A549 (cell line): ENCODE measurements around the gene BSND. TPM values are rescaled to one million over a fixed set of nuclear protein-coding genes. Genes with fewer than 3 reads are reported as not detected.

Source experiments
- ATAC-seq, 2 experiments: fragments of 200-7000 bp in 1 of 2; fragments of >200 bp in 1 of 2; cut with Nextera tagmentation in 1 of 2; cut with Tn5 transposase in 1 of 2; 3 replicates each; pipeline versions ENCODE4 v1.8.0 to v1.9.1; 2018 to 2020; ENCODE audit warnings: mild to moderate bottlenecking in 1 of 2, moderate library complexity in 1 of 2
- CTCF ChIA-PET: fragments of 300-600 bp; sonication (Branson Sonifier 250); formaldehyde crosslinking; extraction: SDS; loops from one replicate; lab custom pipeline; 2021; ENCODE audit warnings: antibody characterized with exemption, inconsistent platforms; lab: Yijun Ruan, JAX
- POLR2A ChIA-PET: fragments of 350-600 bp; formaldehyde crosslinking; extraction: SDS; loops from one replicate; lab custom pipeline; 2021; ENCODE audit warnings: antibody characterized with exemption, inconsistent platforms; lab: Yijun Ruan, JAX
- DNase-seq, 2 experiments: peaks; one replicate each; pipeline versions ENCODE4 v3.0.0 to v3.0.0-alpha.2; 2011 to 2016; ENCODE audit warnings: low read depth in 1 of 2, low spot score in 1 of 2
- FAIRE-seq: peaks from 2 replicates; lab custom pipeline; 2011; peaks lifted over from hg19 to GRCh38; lab: Jason Lieb, UNC
- H3K27ac ChIP-seq, 2 experiments: fragments of >200 bp; sonication (Bioruptor Twin); formaldehyde crosslinking; 3 replicates each; pipeline ENCODE4 v1.5.1; 2016 to 2017
- H3K4me1 ChIP-seq: fragments of >200 bp; sonication (Bioruptor Twin); formaldehyde crosslinking; 3 replicates; pipeline ENCODE4 v1.6.1; 2016
- H3K4me2 ChIP-seq: fragments of >200 bp; sonication (Bioruptor Twin); formaldehyde crosslinking; 3 replicates; pipeline ENCODE4 v1.6.1; 2016
- H3K4me3 ChIP-seq: fragments of >200 bp; sonication (Bioruptor Twin); formaldehyde crosslinking; 3 replicates; pipeline ENCODE4 v1.5.1; 2016
- H3K9me3 ChIP-seq: fragments of >200 bp; sonication (Bioruptor Twin); formaldehyde crosslinking; 3 replicates; pipeline ENCODE4 v1.6.1; 2016
- BHLHE40 ChIP-seq: IDR thresholded peaks from 2 replicates; pipeline ENCODE4 v1.6.1; 2012; ENCODE audit warnings: low read depth, low read length, inconsistent platforms
- CHD2 ChIP-seq: fragments of 150-350 bp; IDR thresholded peaks from 2 replicates; pipeline ENCODE4 v1.6.1; 2014; ENCODE audit warnings: low read length; ENCODE audit not compliant: partially characterized antibody
- CTCF ChIP-seq: fragments of >200 bp; sonication (Bioruptor Twin); formaldehyde crosslinking; IDR thresholded peaks from 3 replicates; pipeline ENCODE4 v1.5.1; 2016
- EHMT2 ChIP-seq: fragments of 200-600 bp; sonication (generic); IDR thresholded peaks from 2 replicates; pipeline ENCODE4 v1.6.1; 2016; ENCODE audit warnings: antibody characterized with exemption, low read depth, mild to moderate bottlenecking, moderate library complexity
- ELK1 ChIP-seq: fragments of 150-350 bp; IDR thresholded peaks from 2 replicates; pipeline ENCODE4 v1.6.1; 2014; ENCODE audit warnings: low read depth, mild to moderate bottlenecking, low read length
- HMGXB4 ChIP-seq: fragments of 250-450 bp; sonication (Bioruptor Pico); IDR thresholded peaks from 2 replicates; pipeline ENCODE4 v1.5.0; 2021; ENCODE audit warnings: mild to moderate bottlenecking, moderate library complexity, borderline replicate concordance
- HOXA7 ChIP-seq: fragments of 250-450 bp; sonication (Bioruptor Pico); IDR thresholded peaks from 2 replicates; pipeline ENCODE4 v1.5.0; 2020; ENCODE audit warnings: mild to moderate bottlenecking, moderate library complexity
- HOXB13 ChIP-seq: fragments of 250-450 bp; sonication (Bioruptor Pico); IDR thresholded peaks from 2 replicates; pipeline ENCODE4 v1.5.0; 2020; ENCODE audit warnings: low read depth, mild to moderate bottlenecking, moderate library complexity
- HOXB5 ChIP-seq: fragments of 250-450 bp; sonication (Bioruptor Pico); IDR thresholded peaks from 2 replicates; pipeline ENCODE4 v1.5.0; 2020; ENCODE audit warnings: mild to moderate bottlenecking, moderate library complexity
- JUN ChIP-seq, 2 experiments: fragments of >200 bp; sonication (Bioruptor Twin); formaldehyde crosslinking; IDR thresholded peaks; 2 replicates in 1 of 2; 3 replicates in 1 of 2; pipeline ENCODE4 v1.6.1; 2016 to 2017
- JUNB ChIP-seq: fragments of >200 bp; sonication (Bioruptor Twin); formaldehyde crosslinking; IDR thresholded peaks from 2 replicates; pipeline ENCODE4 v1.6.1; 2016
- MAX ChIP-seq: IDR thresholded peaks from 2 replicates; pipeline ENCODE4 v1.6.1; 2012
- MYC ChIP-seq: IDR thresholded peaks from 2 replicates; pipeline ENCODE4 v1.6.1; 2012; ENCODE audit warnings: mild to moderate bottlenecking, inconsistent platforms, low read length, improper control_type of control experiment, borderline replicate concordance
- NPAS2 ChIP-seq: fragments of 250-450 bp; sonication (Bioruptor Pico); IDR thresholded peaks from 2 replicates; pipeline ENCODE4 v1.8.0; 2022; ENCODE audit warnings: mild to moderate bottlenecking, moderate library complexity, borderline replicate concordance
- NR3C1 ChIP-seq: fragments of >200 bp; sonication (Bioruptor Twin); formaldehyde crosslinking; IDR thresholded peaks from 3 replicates; pipeline ENCODE4 v1.6.1; 2017
- PHF8 ChIP-seq: fragments of 200-600 bp; sonication (generic); IDR thresholded peaks from 2 replicates; pipeline ENCODE4 v1.6.1; 2016; ENCODE audit warnings: low read depth, mild to moderate bottlenecking, antibody characterized with exemption, moderate library complexity, borderline replicate concordance
- POLR2A ChIP-seq: IDR thresholded peaks from 2 replicates; pipeline ENCODE4 v1.6.1; 2012; ENCODE audit warnings: mild to moderate bottlenecking, low read length
- RARB ChIP-seq: fragments of 250-450 bp; sonication (Bioruptor Pico); IDR thresholded peaks from 2 replicates; pipeline ENCODE4 v1.8.0; 2021; ENCODE audit warnings: mild to moderate bottlenecking, moderate library complexity
- ZC3H11A ChIP-seq: fragments of 450-650 bp; IDR thresholded peaks from 2 replicates; pipeline ENCODE4 v1.6.1; 2014; ENCODE audit warnings: antibody characterized with exemption, mild to moderate bottlenecking
- ZSCAN20 ChIP-seq: fragments of 250-450 bp; sonication (Bioruptor Pico); IDR thresholded peaks from 2 replicates; pipeline ENCODE4 v1.8.0; 2022; ENCODE audit warnings: mild to moderate bottlenecking, moderate library complexity
- WGBS: methylation state at CpG from one replicate; pipeline ENCODE4 v1.1.6; 2017; ENCODE audit errors: missing lambda C conversion rate; 5-methylcytosine and 5-hydroxymethylcytosine counted together
- polyA plus RNA-seq, 4 experiments: library from polyadenylated mRNA; depleted of rRNA in 3 of 4; stranded (reverse); fragments of >200 nt; fragmentation: RNase III in 1 of 4; extraction: RNeasy Plus Mini Kit Qiagen cat#74134 plus additional on column Dnase treatment in 1 of 4; gene quantifications; 2 replicates in 3 of 4; 3 replicates in 1 of 4; pipeline ENCODE4 v1.2.3, GENCODE V29; 2011 to 2017

BSND gene
- polyA plus RNA-seq, 2 of the 4 experiments (the other 2 are of a cell fraction): not detected

GRCh38 chr1:54996869-54997710 is 1.6 kb upstream of the BSND start:
- ChIA-PET POLR2A (interaction anchor here (1.0 to 1.4 kb wide), 2 partner anchors 46 to 52 kb away, joined by 3 to 7 read pairs; no protein-coding TSS in a partner anchor), CTCF (interaction anchor here (0.6 to 20.8 kb wide), 23 partner anchors 9 to 323 kb away, joined by 3 to 451 read pairs (median 7); no protein-coding TSS in a partner anchor)
- FAIRE-seq: no peak
- DNase-seq: no peak
- H3K9me3 ChIP-seq: no peaks in the 10 kb centered on the region
- peak in 1 of 2 experiments; percentile 30; a peak in 1 of 6 replicates for ATAC-seq
- 0 out of 3 replicates have a peak, but pooled peaks cover 4% of the 10 kb centered on the region for H3K4me1 ChIP-seq
- H3K27ac ChIP-seq: no peak overlapping the region
- H3K4me2 ChIP-seq: peak overlapping the region; percentile 57
- 43% methylated on average over 22 of the region's 46 CpGs for WGBS
- H3K4me3 ChIP-seq: no peak overlapping the region
- TF ChIP-seq ZSCAN20 (CRISPR knock-in tag) (no peak), NR3C1 (no peak), MYC (no peak), CHD2 (no peak), ZC3H11A (no peak), PHF8 (no peak), HMGXB4 (CRISPR knock-in tag) (no peak), JUNB (no peak), HOXA7 (CRISPR knock-in tag) (no peak), CTCF (no peak), JUN (IDR thresholded peaks at IDR 0.05) (no peak), BHLHE40 (no peak), MAX (no peak), POLR2A (no peak), ELK1 (no peak), EHMT2 (no peak)
- TF ChIP-seq, all 56 proteins: peak for 0

- FAIRE-seq (no peak), DNase-seq (no peak), ATAC-seq (no peak)
- no peak overlapping the region for H3K27ac ChIP-seq
- WGBS: 79% methylated on average over 6 of the region's 6 CpGs
- H3K4me3 ChIP-seq: no peak overlapping the region
- no peak overlapping the region for H3K4me2 ChIP-seq
- CTCF ChIA-PET: interaction anchor here (1.1 to 20.8 kb wide), 9 partner anchors 8 to 312 kb away, joined by 3 to 451 read pairs (median 15); no protein-coding TSS in a partner anchor
- TF ChIP-seq CTCF (no peak), NPAS2 (CRISPR knock-in tag) (no peak), POLR2A (no peak), RARB (no peak), HOXB13 (no peak), HOXB5 (CRISPR knock-in tag) (no peak)
- POLR2A ChIA-PET: no interaction called here
- H3K4me1 ChIP-seq: 0 out of 3 replicates have a peak, but pooled peaks cover 4% of the 10 kb centered on the region
- H3K9me3 ChIP-seq: no peaks in the 10 kb centered on the region
These were observed 1.1 kb upstream of the BSND start for GRCh38 chr1:54997711-54997986.
